Nephron (organoid): ENCODE results near the gene NUAK1.
A peak's percentile ranks its signal among the peaks of the same experiment; 100 is the strongest.

Source experiments
- H3K27ac Mint-ChIP-seq, 3 experiments: 2 replicates each; pipeline ENCODE4 v1.8.0; 2020; ENCODE audit warnings: mixed read lengths in 3 of 3, mild to moderate bottlenecking in 2 of 3, moderate library complexity in 1 of 3
- H3K27me3 Mint-ChIP-seq: 2 replicates; pipeline ENCODE4 v1.8.0; 2021; ENCODE audit warnings: low read depth, mild to moderate bottlenecking, moderate library complexity, mixed read lengths
- H3K36me3 Mint-ChIP-seq: 2 replicates; pipeline ENCODE4 v1.8.0; 2020; ENCODE audit warnings: low read depth, mixed read lengths
- H3K4me1 Mint-ChIP-seq: 2 replicates; pipeline ENCODE4 v1.8.0; 2020; ENCODE audit warnings: mixed read lengths
- H3K4me3 Mint-ChIP-seq, 3 experiments: 2 replicates each; pipeline ENCODE4 v1.8.0; 2020; ENCODE audit warnings: mild to moderate bottlenecking in 3 of 3, mixed read lengths in 3 of 3, moderate library complexity in 2 of 3
- H3K9me3 Mint-ChIP-seq: 2 replicates; pipeline ENCODE4 v1.8.0; 2020; ENCODE audit warnings: mixed read lengths
- TF ChIP-seq, protein P1 (sequence below), 3 experiments: fragments of 200-600 bp; sonication (generic); IDR thresholded peaks; one replicate each; pipeline ENCODE4 v1.5.0; 2021; ENCODE audit warnings: antibody characterized with exemption in 3 of 3; ENCODE audit not compliant: unreplicated experiment in 3 of 3

NUAK1 gene

DNA sequence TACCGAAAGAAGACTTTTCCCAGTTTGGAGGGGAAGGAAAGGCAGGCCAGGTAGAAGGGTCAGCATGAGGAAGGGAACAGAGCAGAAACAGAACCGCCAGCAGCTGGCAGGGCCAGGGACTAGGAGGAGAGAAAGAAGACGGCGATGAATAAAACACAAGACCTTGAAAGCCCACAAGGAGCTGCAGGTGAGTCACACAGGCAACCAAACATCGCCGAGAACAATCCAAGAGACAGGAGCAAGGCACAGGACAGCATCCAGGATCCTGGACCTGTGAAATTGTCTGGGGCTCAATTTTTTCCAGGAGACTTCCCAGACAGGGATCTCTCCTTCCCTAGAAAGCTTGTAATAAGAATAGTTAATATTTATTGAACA, 47.3 kb downstream of the NUAK1 start:
- peak overlapping the region; percentile 3 to 85 (median 64) for H3K27ac Mint-ChIP-seq
- TF ChIP-seq, protein P1, sequence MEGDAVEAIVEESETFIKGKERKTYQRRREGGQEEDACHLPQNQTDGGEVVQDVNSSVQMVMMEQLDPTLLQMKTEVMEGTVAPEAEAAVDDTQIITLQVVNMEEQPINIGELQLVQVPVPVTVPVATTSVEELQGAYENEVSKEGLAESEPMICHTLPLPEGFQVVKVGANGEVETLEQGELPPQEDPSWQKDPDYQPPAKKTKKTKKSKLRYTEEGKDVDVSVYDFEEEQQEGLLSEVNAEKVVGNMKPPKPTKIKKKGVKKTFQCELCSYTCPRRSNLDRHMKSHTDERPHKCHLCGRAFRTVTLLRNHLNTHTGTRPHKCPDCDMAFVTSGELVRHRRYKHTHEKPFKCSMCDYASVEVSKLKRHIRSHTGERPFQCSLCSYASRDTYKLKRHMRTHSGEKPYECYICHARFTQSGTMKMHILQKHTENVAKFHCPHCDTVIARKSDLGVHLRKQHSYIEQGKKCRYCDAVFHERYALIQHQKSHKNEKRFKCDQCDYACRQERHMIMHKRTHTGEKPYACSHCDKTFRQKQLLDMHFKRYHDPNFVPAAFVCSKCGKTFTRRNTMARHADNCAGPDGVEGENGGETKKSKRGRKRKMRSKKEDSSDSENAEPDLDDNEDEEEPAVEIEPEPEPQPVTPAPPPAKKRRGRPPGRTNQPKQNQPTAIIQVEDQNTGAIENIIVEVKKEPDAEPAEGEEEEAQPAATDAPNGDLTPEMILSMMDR (IDR thresholded peaks at IDR 0.05; ENCODE audit: unreplicated experiment in 3 of 3): no peak
- no peak overlapping the region for H3K4me3 Mint-ChIP-seq
- no peaks in the 10 kb centered on the region for H3K27me3 Mint-ChIP-seq
- peaks cover 23% of the 10 kb centered on the region for H3K36me3 Mint-ChIP-seq
- peaks cover 46% of the 10 kb centered on the region for H3K4me1 Mint-ChIP-seq
- no peaks in the 10 kb centered on the region for H3K9me3 Mint-ChIP-seq

DNA sequence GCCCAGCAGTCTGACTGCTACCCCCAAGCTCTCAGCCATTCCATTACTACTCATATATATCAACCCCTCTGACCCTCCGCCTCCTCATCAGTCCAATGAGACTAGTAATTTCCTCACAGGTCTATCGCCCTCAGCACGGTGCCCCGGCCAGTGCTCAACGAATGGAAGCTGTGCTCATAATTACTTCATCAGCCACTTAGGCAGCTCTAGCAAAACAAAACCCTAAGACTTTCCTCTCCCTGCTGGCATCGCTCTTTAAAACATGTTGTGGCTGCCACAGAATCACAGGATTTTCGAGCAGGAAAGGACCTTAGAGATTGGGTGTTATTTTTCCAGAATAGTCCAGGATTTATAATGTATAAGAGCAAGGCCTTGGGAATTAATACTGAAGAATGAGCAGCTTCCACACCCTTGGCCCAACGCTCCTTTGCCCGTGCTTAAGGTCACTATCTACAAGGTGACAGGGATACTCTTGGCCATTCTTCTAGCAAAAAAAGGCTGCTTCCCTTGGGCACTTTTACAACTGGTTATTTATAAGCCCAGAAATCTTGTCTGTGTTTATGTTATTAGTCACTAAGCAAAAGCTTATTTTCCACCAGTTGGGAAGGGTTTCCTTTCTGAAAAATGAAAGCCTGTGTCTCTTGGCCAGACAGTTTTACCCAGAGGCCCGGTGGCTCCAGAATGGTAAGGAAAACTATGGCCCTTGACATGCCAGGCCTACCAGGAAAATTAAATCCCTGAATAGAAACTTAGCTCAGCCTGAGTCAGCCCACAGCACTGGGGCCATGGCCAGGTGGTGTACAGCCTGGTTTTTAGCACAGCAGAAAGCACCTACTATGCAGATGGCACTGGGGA, 47.9 kb downstream of the NUAK1 start:
- H3K27me3 Mint-ChIP-seq: no peaks in the 10 kb centered on the region
- H3K27ac Mint-ChIP-seq: peak overlapping the region; percentile 3 to 85 (median 64)
- TF ChIP-seq, protein P1 (IDR thresholded peaks at IDR 0.05; ENCODE audit: unreplicated experiment in 3 of 3): no peak
- H3K4me1 Mint-ChIP-seq: peaks cover 40% of the 10 kb centered on the region
- H3K36me3 Mint-ChIP-seq: peaks cover 23% of the 10 kb centered on the region
- H3K9me3 Mint-ChIP-seq: no peaks in the 10 kb centered on the region
- H3K4me3 Mint-ChIP-seq: no peak overlapping the region

DNA sequence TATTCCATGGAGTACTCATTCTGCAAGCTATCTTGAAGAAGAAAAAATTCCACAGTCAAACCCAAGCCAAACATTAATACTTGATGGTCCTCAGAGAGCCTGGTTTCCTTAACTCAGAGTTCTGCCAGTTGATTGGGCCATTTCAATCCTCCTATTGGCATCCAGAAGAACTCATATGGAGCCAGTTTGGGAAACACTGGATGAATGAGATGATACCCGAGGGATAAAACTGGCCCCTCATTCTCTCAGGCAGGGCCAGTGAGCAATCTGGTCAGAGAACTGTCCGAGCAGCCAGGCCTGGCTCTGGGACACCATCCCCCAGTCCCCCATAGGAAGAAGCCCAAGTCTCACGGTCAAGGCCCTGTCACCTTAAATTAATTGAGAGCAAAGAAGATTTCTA, 48.8 kb downstream of the NUAK1 start:
- Mint-ChIP-seq H3K9me3 (no peaks in the 10 kb centered on the region), H3K4me1 (peaks cover 41% of the 10 kb centered on the region), H3K27ac (peak overlapping the region in 1 of 3 experiments; percentile 64), H3K27me3 (no peaks in the 10 kb centered on the region), H3K36me3 (peaks cover 19% of the 10 kb centered on the region), H3K4me3 (no peak overlapping the region)
- TF ChIP-seq, protein P1 (IDR thresholded peaks at IDR 0.05; ENCODE audit: unreplicated experiment in 3 of 3): no peak

DNA sequence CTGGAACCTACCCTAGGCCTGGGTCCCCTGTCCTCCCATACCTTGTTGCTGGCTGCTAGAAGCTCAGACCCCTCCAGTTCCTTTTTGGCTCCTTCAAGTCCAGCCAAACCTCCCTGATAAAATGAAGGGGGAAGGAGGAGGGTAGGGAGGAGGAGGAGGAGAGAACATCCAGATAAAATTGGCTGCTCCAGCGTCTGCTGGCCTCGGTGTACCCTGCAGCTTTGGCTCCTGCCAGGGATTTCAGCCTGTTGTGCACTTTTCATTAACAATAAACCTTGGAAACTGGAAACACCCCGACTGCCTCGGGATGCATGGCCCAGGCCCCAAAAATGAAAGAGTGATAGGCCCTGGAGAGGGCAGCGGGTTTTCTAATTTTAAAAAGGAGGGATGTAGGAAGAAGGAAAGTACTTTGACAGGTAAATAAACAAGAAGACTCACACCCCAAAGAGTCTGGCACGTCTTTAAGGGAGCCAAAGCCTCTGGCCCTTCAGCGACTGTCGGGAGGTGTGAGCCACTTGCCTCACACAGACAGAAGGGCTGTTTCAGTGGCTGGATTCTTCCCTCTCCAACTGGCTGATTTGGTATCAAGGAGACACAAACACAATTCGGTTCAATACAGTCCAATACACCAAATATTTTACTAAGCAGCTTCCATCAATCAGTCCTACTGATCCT, 49.8 kb downstream of the NUAK1 start:
- H3K4me1 Mint-ChIP-seq: peaks cover 47% of the 10 kb centered on the region
- TF ChIP-seq, protein P1 (IDR thresholded peaks at IDR 0.05; ENCODE audit: unreplicated experiment in 3 of 3): no peak
- no peaks in the 10 kb centered on the region for H3K27me3 Mint-ChIP-seq

DNA sequence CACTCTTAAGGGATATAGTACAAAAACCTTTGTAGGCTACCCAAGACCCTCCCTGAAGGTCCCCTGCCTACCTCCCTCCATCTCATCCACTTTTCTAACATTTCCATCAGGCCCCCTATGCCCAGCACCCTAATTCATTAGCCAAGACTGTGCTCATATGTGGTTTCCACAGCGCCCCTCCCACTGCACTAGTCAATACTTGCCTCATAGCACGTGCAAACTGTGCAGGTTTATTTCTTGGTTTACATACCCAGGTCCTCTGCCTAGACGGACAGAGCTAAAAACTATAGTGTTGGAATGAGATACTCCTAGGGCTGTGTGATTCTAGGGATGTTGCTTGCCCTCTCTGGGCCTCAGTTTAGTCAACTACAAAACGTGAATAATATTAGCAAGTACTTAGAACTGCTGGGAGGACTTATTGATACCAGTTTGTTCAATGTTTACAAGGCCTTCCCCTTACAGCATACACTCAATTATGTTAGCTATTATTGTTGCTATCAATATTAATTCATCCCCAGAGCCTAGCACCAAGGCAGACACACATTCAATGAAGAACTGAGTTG, 50.4 kb downstream of the NUAK1 start:
- Mint-ChIP-seq H3K27ac (peak overlapping the region in 1 of 3 experiments; percentile 64), H3K36me3 (peaks cover 12% of the 10 kb centered on the region), H3K4me3 (no peak overlapping the region), H3K27me3 (no peaks in the 10 kb centered on the region), H3K9me3 (no peaks in the 10 kb centered on the region), H3K4me1 (peaks cover 50% of the 10 kb centered on the region)
- TF ChIP-seq, protein P1 (IDR thresholded peaks at IDR 0.05; ENCODE audit: unreplicated experiment in 3 of 3): no peak

More for the DNA sequence above, 49.8 kb downstream of the NUAK1 start:
- Mint-ChIP-seq H3K9me3 (no peaks in the 10 kb centered on the region), H3K27ac (peak overlapping the region in 1 of 3 experiments; percentile 64), H3K4me3 (no peak overlapping the region), H3K36me3 (peaks cover 14% of the 10 kb centered on the region)
